NCI-H1048 (cell line): ENCODE data around the gene CTNNBL1.

Experiments
- DNase-seq: peaks from one replicate; lab custom pipeline; 2025; lab: John Stamatoyannopoulos, UW

The CTNNBL1 gene

GRCh38 chr20:37741055-37741454, 47.2 kb downstream of the CTNNBL1 start:
- DNase-seq: no peak

- no peak for DNase-seq
Measured at GRCh38 chr20:37741570-37741969, 47.7 kb downstream of the CTNNBL1 start.

- DNase-seq: no peak
Measured at GRCh38 chr20:37742131-37742530, 48.3 kb downstream of the CTNNBL1 start.

GRCh38 chr20:37744347-37744746, 50.5 kb downstream of the CTNNBL1 start:
- DNase-seq: no peak

- no peak for DNase-seq
Measured at GRCh38 chr20:37745553-37745952, 51.7 kb downstream of the CTNNBL1 start.

- DNase-seq: no peak
Measured at GRCh38 chr20:37748015-37748414, 54.2 kb downstream of the CTNNBL1 start.

- DNase-seq: no peak
Measured at GRCh38 chr20:37749218-37749617, 55.4 kb downstream of the CTNNBL1 start.

- DNase-seq: no peak
Measured at GRCh38 chr20:37749620-37750403, 56.0 kb downstream of the CTNNBL1 start.

- DNase-seq: no peak
Measured at GRCh38 chr20:37755665-37756064, 61.8 kb downstream of the CTNNBL1 start.

- no peak for DNase-seq
Measured at GRCh38 chr20:37756234-37756633, 62.4 kb downstream of the CTNNBL1 start.

GRCh38 chr20:37757550-37757949, 63.7 kb downstream of the CTNNBL1 start:
- DNase-seq: no peak

GRCh38 chr20:37758332-37758731, 64.5 kb downstream of the CTNNBL1 start:
- DNase-seq: no peak

- no peak for DNase-seq
Measured at GRCh38 chr20:37759052-37759553, 65.3 kb downstream of the CTNNBL1 start.

GRCh38 chr20:37759761-37760209, 66.0 kb downstream of the CTNNBL1 start:
- no peak for DNase-seq

- DNase-seq: no peak
Measured at GRCh38 chr20:37760322-37760721, 66.5 kb downstream of the CTNNBL1 start.

- no peak for DNase-seq
Measured at GRCh38 chr20:37762716-37763485, 69.1 kb downstream of the CTNNBL1 start.

- DNase-seq: no peak
Measured at GRCh38 chr20:37764333-37764935, 70.6 kb downstream of the CTNNBL1 start.

- no peak for DNase-seq
Measured at GRCh38 chr20:37770908-37771307, 77.1 kb downstream of the CTNNBL1 start.

- no peak for DNase-seq
Measured at GRCh38 chr20:37773291-37773826, 79.5 kb downstream of the CTNNBL1 start.

GRCh38 chr20:37774156-37774555, 80.3 kb downstream of the CTNNBL1 start:
- no peak for DNase-seq

- DNase-seq: no peak
Measured at GRCh38 chr20:37775200-37775599, 81.4 kb downstream of the CTNNBL1 start.

- DNase-seq: no peak
Measured at GRCh38 chr20:37776049-37776448, 82.2 kb downstream of the CTNNBL1 start.
